GM21717 (cell line): Measurements from ENCODE around the gene DOK1.
A peak's percentile ranks its signal among the peaks of the same experiment; 100 is the strongest.

Experiments used
- ATAC-seq: cut with Tn5 transposase; IDR thresholded peaks from one replicate; pipeline ENCODE4 v1.9.1; 2021; ENCODE audit warnings: mild to moderate bottlenecking, moderate library complexity; ENCODE audit not compliant: unreplicated experiment

DOK1 gene

DNA sequence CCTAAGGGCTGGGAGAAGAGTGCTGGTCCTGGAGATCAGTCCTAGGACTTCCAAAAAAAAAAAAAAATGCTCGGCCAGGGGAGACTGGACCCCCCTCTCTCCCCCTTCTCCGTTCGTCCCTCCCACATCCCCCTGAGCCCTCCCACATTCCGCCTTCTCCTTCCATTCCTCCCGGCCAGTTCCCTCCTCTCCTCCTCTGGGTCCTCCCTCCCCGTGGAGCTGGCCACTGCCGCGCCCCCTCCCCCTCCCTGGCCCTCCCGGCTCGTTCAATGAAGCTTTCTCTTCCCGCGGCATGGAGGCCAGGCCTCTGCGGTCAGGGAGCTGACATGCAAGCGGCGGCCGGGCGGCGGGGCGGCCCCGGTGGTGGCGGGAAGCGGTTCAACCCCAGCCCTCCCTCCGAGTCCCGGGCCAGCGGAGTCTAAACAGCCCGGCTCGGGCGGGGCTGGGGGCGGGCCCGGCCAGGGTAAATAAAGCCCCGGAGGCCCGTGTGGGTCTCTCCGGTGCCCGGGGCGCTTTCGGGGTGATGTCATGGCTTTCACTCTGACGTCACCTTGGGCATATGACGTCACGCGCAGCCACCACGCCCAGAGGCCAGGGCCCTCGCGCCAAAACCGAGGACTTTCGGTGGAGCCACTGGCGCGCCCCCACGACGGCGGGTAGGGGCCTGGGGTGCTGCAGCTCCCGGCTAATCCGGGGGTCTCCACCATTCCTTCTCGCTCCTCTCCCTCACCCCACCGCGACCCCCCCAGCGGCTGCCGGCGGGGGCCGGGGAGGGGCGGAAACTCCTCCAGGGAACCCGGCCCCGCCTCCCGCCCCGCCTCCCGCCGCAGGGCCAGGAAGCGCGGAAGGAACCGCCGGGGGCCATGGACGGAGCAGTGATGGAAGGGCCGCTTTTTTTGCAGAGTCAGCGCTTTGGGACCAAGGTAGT, at the start of gene DOK1, which contains the start of gene LOXL3:
Gene DOK1 (plus strand): TSS at position 829 of the 928 bp plus-strand sequence. CDS start 35 bp downstream, at position 864.
Gene LOXL3 (minus strand): TSS at position 51 of the 928 bp plus-strand sequence. CDS start 1,308 bp downstream, outside the sequence.
- peak; percentile 67 for ATAC-seq

DNA sequence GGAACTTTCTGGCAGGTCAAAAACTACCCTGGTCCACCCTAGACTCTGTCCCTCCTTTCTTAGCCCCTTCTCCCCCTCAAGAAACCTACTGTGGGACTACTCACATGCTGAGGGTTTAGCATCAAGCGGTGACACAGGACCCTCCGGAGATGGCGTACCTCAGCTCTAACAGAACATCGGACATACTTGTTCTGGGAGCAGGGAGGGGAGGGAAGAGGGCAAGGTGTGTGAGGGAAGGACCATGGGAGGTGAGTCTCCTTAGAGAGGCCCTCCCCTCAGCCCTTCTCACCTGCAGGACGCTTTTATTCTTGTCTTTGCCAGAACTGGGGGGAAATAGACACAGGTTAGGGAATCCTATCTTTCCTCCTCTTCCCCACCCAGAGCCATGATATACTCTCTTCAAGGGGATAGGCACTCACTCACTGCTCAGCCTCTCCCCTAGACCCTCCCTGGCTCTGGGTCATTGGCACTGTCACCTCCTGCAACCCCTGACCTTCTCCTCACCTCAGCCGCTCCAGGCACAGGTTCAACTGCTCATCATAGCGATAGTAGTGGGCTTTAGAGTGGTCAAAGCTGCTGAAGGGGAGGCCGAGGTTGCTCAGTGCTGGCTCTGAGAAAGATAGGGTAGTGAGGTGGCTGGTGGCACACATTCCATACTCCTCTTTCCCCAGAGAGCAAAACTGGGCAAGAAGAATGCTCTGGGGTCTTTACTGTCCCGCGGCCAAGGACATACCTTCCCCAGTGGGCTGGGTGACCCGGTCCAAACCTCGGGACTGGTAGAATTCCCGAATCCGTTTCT, 48.9 kb upstream of the DOK1 start:
- ATAC-seq = no peak

DNA sequence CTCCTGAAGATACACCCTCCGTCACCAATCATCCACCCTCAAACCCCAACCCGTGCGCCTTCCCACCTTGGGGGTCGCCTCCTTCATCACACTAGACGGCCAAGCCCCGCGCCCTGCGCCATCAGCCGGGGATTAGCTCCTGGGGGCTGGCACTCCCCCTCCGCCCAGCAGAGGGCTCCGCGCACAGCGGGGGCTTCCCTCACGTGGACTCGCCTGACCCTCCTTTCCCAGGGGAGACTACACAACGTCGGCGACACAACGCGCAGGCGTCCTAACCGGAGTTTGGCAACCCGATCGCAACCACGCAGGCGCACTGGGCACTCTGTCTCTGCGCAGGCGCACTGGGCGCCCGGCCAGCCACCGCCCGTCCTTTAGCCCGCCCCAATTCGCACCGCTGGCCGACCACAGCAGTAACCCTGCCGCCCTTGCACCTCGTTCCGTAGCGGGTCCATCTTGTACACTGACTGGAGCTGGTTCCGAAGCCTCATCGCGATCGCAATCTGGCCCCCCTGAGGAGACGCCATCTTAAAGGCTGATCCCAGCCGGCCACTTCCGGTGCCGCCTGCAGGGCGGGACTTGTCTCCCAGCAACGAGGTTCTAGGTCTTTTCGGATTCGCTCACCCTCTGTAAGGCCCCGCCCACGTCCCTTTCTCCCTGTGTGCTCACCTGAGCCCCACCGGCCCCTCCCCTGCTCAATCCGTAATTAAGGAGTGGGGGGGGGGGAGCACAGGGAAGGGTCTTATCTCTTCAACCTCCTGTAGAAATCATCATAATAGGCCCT, 47.2 kb upstream of the DOK1 start, which contains the start of gene PCGF1:
Gene PCGF1 (minus strand): TSS at position 551 of the 781 bp plus-strand sequence. CDS start 27 bp downstream, at position 524.
- peak; percentile 91 for ATAC-seq

DNA sequence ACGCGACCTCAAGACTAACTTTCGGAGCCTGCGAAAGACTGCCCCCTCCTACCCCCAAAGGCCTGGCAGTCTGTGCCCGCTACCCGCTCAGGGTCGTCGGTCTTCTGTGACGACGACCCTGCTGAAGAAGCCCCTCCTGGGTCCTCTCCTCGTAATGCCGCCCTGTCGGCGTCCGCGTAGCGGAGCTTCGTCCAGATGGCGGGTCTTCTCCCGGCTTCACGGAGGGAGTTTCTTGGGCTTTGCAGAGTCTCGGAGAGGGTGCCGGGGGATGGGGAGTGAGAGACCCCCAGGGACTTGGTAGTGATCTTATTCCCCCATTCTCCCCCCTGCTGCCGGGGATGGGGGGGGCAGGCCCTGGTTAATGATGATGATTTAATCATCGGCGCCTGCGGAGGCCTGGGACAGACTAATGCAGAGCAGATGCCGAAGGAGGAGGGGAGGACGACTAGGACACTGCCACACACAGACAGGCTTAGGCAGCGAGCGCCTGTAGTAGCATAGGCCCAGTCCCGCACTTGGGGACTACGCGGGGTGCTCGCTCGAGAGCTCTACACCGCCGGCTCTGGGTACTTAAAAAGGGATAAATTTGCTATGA, 46.5 kb upstream of the DOK1 start:
- ATAC-seq = peak; percentile 10

DNA sequence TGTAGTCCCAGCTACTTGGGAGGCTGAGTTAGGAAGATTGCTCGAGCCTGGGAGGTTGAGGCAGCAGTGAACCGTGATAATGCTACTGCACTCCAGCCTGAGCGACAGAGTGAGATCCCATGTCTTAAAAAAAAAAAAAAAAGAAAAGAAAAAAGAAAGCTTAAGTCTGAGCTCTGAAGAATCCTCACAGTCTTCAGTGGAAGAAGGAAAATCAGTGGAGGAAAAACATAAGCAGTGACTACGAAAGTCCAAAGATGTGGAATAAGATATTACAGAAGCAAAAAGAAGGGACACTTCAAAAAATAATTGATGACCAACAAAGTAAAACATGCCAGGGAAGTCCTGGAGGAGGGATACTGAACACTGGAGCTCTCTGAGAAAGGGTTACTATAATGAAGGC, 44.2 kb upstream of the DOK1 start:
- ATAC-seq = no peak

DNA sequence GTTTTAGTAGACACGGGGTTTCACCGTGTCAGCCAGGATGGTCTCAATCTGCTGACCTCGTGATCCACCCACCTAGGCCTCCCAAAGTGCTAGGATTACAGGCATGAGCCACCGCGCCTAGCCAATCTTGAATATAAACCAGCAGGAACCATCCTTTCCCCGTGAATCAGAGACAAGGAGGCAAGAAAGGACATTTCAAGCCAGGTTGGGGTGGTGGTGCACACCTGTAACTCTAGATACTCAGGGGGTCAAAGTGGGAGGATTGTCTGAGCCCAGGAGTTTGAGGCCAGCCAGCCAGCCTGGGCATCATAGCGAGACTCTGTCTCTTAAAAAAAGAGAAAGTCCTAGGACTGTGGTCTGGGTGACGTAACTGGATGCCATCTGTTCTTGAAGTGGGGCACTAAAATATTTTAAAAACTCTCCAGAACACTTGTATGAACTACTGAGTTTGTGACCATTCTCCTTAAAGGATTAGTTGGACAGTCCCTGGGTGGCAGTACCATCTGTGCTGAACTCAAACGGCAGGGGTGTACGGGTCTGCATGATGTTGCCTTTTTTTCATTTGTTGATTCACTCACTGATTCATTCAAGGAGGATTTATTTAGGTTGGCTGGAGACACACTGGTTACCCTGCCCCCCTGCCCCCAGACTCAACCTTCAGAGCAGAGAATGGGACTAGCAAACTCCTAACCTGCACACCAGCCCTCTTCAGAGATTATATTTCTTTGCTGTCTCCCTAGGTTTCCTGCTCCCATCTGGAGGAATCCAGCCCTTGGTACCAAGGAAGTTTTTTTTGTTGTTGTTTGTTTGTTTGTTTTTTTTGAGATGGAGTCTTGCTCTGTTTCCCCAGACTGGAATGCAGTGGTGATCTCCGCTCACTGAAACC, 43.2 kb upstream of the DOK1 start:
- ATAC-seq = no peak

DNA sequence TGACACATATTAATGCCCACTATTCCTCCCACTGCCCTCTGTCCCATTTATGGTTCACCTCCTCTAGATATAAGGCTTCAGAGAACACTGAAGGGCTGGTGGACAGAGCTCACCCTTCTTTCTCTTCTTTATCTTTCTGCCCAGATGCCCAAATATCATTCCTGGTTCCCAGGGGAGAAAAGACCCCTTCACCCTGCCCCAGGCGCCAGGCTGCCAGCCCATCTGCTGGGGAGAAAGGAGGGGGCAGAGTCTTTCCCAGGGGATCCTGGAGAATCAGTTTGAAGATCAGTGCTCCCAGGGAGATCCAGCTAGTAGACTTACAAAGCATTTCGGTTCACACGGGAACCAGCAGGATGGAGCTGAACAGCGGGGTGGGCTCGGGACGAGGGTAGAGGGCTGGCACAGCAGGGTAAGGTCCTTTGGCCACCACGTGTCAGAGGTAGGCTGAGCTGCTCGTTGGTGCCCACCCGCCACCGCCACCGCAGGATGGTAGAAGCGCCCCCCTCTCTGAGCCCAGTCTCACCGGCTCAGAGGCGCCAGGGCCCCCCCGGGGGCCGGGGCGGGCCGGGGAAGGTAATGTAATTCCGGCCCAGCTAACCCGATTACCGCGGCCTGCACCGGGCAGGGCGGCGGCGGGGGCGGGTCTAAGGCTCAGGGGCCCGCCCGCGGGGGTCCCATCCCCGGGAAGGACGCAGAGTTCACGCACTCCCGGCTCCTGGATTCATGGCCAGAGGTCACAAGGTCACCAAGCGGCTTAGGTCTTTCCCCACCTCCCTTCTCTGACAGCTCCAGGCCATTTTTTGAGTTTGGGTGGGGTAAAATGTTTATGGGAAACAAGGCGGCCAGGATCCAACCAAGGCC, 41.5 kb upstream of the DOK1 start:
- no peak for ATAC-seq

DNA sequence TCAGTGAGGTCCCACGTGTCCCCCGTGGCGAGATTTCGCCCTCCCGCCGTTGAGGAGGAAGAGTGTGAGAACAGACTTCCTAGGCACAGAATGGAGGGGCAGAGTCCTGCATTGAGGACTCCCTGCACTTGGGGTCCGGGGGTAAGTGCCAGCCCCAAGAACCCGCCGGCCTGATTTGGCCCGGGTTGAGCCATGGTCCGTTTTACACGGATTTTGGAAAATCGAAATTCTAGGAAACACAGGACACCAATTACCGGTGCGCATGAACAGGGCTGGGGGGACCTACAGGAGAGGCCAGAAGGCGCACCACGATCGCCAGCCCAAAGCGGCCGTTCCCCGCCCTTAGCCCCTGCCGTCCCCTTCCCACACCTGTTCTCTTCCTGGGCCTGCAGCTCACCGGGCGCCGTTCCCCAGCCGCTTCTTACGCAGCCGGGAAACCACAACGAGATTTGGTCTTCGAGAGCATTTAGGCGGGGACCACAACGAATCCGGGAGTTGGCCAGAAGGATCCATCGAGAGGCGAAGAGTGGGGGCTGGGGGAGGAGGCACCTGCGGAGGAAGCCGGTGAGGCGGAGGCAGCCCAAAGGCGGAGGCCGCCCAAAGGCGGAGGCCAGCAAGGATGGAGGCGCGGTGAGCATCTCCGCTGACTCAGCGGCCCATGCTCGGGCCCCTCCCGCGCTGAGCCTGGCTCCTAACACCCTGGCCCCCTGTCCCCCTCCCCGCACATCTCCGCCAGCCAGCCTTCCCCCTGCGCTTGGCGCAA, 40.7 kb upstream of the DOK1 start:
- no peak for ATAC-seq

DNA sequence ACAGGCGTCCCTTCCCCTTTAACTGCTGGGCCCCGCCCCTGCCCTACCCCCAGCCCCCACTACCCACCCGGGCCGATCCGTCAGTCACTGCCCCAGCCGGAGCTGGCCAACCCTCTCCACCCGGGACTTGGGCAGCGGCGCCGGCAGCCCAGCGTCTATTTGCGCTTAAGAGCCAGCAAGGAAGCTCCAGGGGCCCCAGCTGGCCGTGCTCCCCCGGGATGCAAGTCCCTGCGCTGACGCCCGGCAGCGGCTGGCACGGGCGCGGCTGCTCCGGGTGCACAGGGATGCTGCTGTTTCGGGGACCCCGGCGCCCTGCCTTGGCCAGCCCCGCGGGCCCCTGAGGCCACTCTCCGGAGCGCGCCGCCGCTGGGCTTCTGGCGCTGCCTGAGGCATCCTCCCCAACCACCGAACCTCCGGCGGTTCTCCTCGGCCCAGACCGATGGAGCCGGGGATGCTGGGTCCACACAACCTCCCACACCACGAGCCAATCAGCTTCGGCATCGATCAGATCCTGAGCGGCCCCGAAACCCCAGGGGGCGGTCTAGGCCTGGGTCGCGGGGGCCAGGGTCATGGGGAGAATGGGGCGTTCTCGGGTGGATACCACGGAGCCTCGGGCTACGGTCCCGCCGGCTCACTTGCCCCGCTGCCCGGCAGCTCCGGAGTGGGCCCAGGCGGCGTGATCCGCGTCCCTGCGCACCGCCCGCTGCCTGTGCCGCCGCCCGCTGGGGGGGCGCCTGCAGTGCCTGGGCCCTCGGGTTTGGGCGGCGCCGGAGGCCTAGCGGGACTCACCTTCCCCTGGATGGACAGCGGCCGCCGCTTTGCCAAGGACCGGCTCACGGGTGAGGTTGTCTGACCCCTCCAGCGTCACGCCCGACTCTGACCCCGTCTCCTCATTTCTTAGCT, 39.9 kb upstream of the DOK1 start, which contains the start of gene TLX2:
Gene TLX2 (plus strand): TSS at position 83 of the 903 bp plus-strand sequence. CDS start 357 bp downstream, at position 440.
- no peak for ATAC-seq

DNA sequence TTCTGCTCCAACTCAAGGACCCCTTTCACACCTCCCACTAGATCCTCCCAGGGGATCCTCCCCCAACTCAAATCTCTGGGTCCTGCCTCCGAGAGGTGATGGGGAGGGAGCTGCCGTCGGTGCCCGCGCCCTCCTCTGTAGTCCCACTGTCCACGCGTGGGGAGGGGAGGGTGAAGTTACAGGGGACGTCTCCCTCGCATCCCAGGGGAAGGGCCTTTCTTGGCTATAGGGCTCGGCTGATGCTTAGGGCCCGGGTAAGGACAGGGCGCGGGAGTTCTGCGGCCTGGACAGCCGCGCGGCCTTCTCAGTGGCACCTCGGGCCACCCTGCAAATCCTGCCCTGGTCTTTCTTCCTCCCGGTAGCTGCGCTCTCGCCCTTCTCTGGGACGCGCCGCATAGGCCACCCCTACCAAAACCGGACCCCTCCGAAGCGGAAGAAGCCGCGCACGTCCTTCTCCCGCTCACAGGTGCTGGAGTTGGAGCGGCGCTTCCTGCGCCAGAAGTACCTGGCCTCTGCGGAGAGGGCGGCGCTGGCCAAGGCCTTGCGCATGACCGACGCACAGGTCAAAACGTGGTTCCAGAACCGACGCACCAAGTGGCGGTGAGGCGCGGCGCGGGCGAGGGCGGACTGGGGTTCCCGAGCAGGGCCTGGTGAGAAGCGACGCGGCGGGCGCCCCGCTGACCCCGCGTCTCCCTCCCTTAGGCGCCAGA, 39.1 kb upstream of the DOK1 start:
- no peak for ATAC-seq

DNA sequence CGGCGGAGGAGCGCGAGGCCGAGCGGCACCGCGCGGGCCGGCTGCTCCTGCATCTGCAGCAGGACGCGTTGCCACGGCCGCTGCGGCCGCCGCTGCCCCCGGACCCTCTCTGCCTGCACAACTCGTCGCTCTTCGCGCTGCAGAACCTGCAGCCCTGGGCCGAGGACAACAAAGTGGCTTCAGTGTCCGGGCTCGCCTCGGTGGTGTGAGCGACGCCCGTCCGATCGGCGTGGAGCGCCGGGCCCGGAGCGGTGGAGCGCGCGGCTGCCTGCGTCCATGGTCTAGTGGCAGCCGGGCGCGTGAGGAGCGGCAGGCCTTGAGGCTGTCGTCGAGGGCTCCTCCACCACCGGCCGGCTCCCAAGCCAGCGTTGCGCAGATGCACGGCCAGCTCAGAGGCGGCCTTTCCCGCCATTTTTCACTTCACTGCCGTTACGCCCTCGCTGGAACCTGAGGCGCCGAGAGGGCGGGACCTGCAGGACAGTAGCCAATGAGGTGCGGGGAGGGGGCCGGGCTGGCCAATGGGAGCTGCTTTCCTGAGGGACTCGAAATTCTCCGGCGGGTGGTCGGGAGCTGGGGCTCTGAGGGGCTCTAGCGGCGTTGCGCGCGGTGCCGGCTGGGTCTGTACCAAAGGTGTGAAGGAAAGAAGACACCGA, 38.4 kb upstream of the DOK1 start:
- ATAC-seq = no peak

DNA sequence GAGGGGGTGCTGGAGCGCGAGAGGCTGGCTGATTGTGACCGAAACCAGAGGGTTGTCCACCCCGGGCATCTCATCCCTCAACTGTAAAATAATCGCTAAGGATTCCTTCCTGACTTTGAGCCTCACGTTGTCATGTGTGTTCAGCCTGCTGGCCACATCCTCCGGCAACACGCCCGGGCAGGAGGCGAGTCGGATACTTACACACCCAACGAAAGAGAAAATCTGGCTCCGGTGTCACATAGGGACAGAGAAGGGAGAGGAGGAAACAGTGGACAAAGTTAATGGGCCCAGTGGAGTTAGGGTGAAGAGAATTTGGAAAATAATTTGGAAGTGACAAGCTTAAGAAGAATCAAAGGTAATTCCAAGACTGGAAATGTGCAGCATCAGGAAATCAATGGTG, 37.9 kb upstream of the DOK1 start:
- no peak for ATAC-seq

DNA sequence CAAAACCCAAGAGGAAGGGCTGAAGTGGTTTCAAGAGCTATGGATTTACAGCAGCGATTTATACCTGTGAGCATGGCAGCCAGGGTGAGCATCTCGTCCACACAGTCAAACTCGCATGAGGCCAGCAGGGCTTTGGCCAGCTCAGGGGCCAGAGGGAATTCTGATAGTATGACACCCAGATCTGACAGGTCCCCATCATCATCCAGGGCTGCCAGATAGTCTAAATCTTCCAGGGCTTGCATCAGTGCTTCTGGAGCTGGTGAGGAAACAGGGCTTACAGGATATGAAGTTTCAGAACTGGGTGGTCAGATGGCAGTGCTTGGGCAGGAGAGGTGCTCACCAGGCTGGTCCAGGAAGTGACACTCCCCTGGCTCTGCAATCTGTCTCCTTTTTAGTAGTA, 32.0 kb upstream of the DOK1 start:
- no peak for ATAC-seq

DNA sequence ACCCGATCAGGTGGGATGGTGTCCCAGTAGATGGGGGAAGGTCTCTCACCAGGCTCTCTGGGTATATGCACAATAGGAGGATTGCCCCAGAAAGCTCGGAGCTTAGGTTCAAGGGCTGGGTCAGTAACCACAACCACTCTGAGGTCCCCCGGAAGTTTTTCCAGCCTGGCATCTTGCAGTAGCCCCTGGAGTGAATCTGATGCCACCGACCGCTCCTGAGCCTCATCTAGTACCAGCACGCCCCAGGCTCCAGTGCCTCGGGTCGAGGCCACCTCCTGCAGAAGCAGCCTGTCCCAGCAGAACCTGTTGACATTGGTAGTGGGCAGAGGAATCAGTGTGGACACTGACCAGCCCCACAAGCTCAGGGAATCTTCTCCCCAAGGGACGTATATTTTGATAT, 30.5 kb upstream of the DOK1 start:
- no peak for ATAC-seq

DNA sequence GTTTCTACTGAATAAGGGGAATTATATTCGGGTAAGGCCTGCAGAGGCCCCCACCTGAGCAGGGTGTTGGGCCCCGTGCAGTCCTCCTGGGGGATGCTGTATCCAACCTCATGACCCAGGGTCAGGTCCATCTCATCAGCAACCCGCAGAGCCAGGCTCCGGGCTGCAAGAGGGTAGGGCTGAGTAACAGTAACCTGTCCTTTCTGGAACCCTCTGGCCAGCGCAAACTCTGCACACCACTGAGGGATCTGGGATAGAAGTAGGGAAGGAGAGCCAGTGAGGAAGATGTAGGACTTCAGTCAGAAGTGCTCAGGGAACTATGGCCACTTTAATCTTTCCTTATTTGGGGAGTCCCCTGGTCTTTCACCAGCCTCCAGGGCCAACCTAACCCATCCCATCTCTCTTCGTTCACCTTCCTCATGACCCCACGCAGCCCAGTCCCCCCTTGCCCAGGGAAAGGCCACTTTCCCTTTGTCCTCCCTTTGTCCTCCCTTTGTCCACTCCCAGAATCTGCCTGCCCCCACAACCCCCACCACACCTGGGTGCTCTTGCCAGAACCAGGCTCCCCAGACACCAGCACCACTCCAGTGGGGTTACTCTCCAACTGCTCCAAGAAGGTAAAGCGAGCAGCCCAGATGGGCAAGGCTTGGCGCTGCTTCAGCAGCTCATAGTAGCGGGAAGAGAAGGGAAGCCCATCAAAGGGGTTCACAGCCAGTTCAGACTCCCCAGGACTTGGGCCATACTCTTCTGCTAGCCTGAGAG, 29.4 kb upstream of the DOK1 start:
- ATAC-seq = no peak
